Osteoblast (primary cell): ENCODE data around the gene SLC7A14. TPM values are rescaled to one million over a fixed set of nuclear protein-coding genes. Genes with fewer than 3 reads are reported as not detected.

Experiments used
- DNase-seq: peaks from one replicate; pipeline ENCODE4 v3.0.0; 2011; ENCODE audit warnings: low spot score, mixed read lengths; ENCODE audit not compliant: insufficient read length; ENCODE audit errors: missing footprints
- H2AFZ ChIP-seq: 2 replicates; pipeline ENCODE4 v1.6.0; 2011; ENCODE audit warnings: mild to moderate bottlenecking, low read length
- H3K27ac ChIP-seq: 2 replicates; pipeline ENCODE4 v1.5.1; 2011; ENCODE audit warnings: mild to moderate bottlenecking, low read depth, low read length, moderate library complexity
- H3K27me3 ChIP-seq: 2 replicates; pipeline ENCODE4 v1.6.0; 2012; ENCODE audit warnings: mild to moderate bottlenecking, control low read depth, inconsistent platforms, low read length, moderate library complexity; ENCODE audit not compliant: insufficient read depth
- H3K36me3 ChIP-seq: 2 replicates; pipeline ENCODE4 v1.5.1; 2011; ENCODE audit warnings: mild to moderate bottlenecking, low read length, control low read depth, moderate library complexity; ENCODE audit not compliant: insufficient read depth
- H3K4me1 ChIP-seq: 2 replicates; pipeline ENCODE4 v1.5.1; 2011; ENCODE audit warnings: mild to moderate bottlenecking, low read length, control low read depth, moderate library complexity; ENCODE audit not compliant: insufficient read depth
- H3K4me2 ChIP-seq: 2 replicates; pipeline ENCODE4 v1.6.0; 2011; ENCODE audit warnings: mild to moderate bottlenecking, low read length; ENCODE audit not compliant: insufficient read depth
- H3K4me3 ChIP-seq: fragments of 200-600 bp; sonication (generic); 3 replicates; pipeline ENCODE4 v1.5.1; 2012; ENCODE audit warnings: mild to moderate bottlenecking, low read length, inconsistent platforms; ENCODE audit not compliant: insufficient read depth
- H3K79me2 ChIP-seq: 2 replicates; pipeline ENCODE4 v1.6.0; 2012; ENCODE audit warnings: mild to moderate bottlenecking, low read length, control low read depth, inconsistent platforms; ENCODE audit not compliant: insufficient read depth
- H3K9me3 ChIP-seq: 2 replicates; pipeline ENCODE4 v1.5.1; 2011; ENCODE audit warnings: low read depth, low read length, control low read depth
- H4K20me1 ChIP-seq: 2 replicates; pipeline ENCODE4 v1.6.0; 2012; ENCODE audit warnings: mild to moderate bottlenecking, low read length, control low read depth; ENCODE audit not compliant: insufficient read depth
- CTCF ChIP-seq: IDR thresholded peaks from 2 replicates; pipeline ENCODE4 v1.5.1; 2011; ENCODE audit warnings: mild to moderate bottlenecking, low read depth, low read length, moderate library complexity; ENCODE audit errors: extremely low read depth
- total RNA-seq: library from RNA; depleted of rRNA; stranded (reverse); fragments of >200 nt; gene quantifications from 2 replicates; pipeline ENCODE4 v1.2.3, GENCODE V29; 2012

The SLC7A14 gene
- total RNA-seq, 1 donor = 0.36 TPM

GRCh38 chr3:170502297-170502696 is 83.6 kb downstream of the SLC7A14 start:
- H3K9me3 ChIP-seq = no peaks in the 10 kb centered on the region
- no peaks in the 10 kb centered on the region for H3K79me2 ChIP-seq
- no peak overlapping the region for H3K4me2 ChIP-seq
- H4K20me1 ChIP-seq = no peaks in the 10 kb centered on the region
- H3K27ac ChIP-seq = no peak overlapping the region
- no peak for TF ChIP-seq CTCF
- H2AFZ ChIP-seq = no peak overlapping the region
- no peak for DNase-seq
- no peak overlapping the region for H3K4me3 ChIP-seq
- no peaks in the 10 kb centered on the region for H3K36me3 ChIP-seq
- no peaks in the 10 kb centered on the region for H3K27me3 ChIP-seq
- H3K4me1 ChIP-seq = peaks cover 11% of the 10 kb centered on the region

DNA sequence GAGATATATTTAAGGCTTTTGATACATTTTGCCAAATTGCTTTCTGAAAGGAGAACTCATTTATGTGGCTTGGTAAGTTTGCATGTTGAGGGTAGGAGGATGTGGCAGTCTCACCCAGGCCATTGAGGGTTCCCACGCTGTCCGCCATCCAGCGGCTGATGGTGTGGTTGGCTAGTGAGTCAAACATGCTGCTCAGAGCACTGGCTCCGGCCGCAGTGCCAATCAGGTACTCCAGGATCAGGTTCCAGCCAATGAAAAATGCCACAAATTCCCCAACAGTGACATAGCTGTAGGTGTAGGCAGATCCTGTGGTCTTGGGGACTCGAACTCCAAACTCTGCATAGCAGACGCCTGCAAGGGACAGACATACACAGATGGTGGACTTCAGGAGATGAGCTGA is 84.9 kb downstream of the SLC7A14 start:
- no peaks in the 10 kb centered on the region for H3K79me2 ChIP-seq
- no peaks in the 10 kb centered on the region for H3K36me3 ChIP-seq
- no peaks in the 10 kb centered on the region for H3K4me1 ChIP-seq
- no peak for DNase-seq
- no peak overlapping the region for H3K4me2 ChIP-seq
- H3K4me3 ChIP-seq = no peak overlapping the region
- no peak overlapping the region for H3K27ac ChIP-seq
- no peaks in the 10 kb centered on the region for H3K27me3 ChIP-seq
- TF ChIP-seq CTCF = no peak
- H4K20me1 ChIP-seq = no peaks in the 10 kb centered on the region
- no peak overlapping the region for H2AFZ ChIP-seq
- no peaks in the 10 kb centered on the region for H3K9me3 ChIP-seq

DNA sequence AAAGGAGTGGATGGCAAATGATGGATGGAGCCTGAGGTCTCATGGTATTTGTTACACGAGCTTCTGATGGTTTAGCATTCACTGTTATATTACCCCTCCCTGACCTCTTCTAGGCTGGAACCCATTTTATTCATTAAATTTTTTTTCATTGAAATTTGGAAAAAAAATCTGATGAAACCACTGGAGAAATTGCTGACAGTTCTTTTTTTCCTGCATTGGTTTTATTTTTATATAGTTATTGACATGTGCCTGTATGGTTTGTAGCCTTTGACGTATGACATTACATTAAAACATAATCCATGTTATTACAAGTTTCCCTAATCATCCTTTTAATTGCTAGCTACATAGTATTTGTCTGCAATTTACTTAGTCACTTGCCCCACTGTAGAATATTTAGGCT is 85.4 kb downstream of the SLC7A14 start:
- Histone ChIP-seq H3K4me2 (no peak overlapping the region), H3K79me2 (no peaks in the 10 kb centered on the region), H3K36me3 (no peaks in the 10 kb centered on the region), H3K27me3 (no peaks in the 10 kb centered on the region), H3K4me1 (no peaks in the 10 kb centered on the region), H3K9me3 (no peaks in the 10 kb centered on the region), H3K27ac (no peak overlapping the region), H3K4me3 (no peak overlapping the region), H4K20me1 (no peaks in the 10 kb centered on the region), H2AFZ (no peak overlapping the region)
- no peak for TF ChIP-seq CTCF
- no peak for DNase-seq

GRCh38 chr3:170499562-170500156 is 86.2 kb downstream of the SLC7A14 start:
- peak; percentile 90 for DNase-seq
- H3K9me3 ChIP-seq = no peaks in the 10 kb centered on the region
- TF ChIP-seq CTCF = peak; percentile 70

More at GRCh38 chr3:170499562-170500156, 86.2 kb downstream of the SLC7A14 start:
- Histone ChIP-seq H4K20me1 (no peaks in the 10 kb centered on the region), H2AFZ (no peak overlapping the region), H3K36me3 (no peaks in the 10 kb centered on the region), H3K27me3 (no peaks in the 10 kb centered on the region), H3K4me2 (no peak overlapping the region), H3K27ac (no peak overlapping the region), H3K79me2 (no peaks in the 10 kb centered on the region), H3K4me1 (no peaks in the 10 kb centered on the region), H3K4me3 (no peak overlapping the region)
